ENCODE results near the gene ATP9A.
"Not testable (repeated sequence)": the region's sequence is repeated elsewhere in the genome, so short reads cannot be mapped to it uniquely, and the experiment has no call there.

The ATP9A gene, protein sequence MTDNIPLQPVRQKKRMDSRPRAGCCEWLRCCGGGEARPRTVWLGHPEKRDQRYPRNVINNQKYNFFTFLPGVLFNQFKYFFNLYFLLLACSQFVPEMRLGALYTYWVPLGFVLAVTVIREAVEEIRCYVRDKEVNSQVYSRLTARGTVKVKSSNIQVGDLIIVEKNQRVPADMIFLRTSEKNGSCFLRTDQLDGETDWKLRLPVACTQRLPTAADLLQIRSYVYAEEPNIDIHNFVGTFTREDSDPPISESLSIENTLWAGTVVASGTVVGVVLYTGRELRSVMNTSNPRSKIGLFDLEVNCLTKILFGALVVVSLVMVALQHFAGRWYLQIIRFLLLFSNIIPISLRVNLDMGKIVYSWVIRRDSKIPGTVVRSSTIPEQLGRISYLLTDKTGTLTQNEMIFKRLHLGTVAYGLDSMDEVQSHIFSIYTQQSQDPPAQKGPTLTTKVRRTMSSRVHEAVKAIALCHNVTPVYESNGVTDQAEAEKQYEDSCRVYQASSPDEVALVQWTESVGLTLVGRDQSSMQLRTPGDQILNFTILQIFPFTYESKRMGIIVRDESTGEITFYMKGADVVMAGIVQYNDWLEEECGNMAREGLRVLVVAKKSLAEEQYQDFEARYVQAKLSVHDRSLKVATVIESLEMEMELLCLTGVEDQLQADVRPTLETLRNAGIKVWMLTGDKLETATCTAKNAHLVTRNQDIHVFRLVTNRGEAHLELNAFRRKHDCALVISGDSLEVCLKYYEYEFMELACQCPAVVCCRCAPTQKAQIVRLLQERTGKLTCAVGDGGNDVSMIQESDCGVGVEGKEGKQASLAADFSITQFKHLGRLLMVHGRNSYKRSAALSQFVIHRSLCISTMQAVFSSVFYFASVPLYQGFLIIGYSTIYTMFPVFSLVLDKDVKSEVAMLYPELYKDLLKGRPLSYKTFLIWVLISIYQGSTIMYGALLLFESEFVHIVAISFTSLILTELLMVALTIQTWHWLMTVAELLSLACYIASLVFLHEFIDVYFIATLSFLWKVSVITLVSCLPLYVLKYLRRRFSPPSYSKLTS

GRCh38 chr20:51767867-51768758, at the start of gene ATP9A:
Gene ATP9A, minus strand, starts transcription at chr20:51768390. Its CDS starts 21 bp downstream, at chr20:51768369.
- no peak for DNase-seq (ENCODE audit: low spot score)

- not testable (repeated sequence) for DNase-seq (ENCODE audit: low spot score)
These were observed 48.7 kb upstream of the ATP9A start for GRCh38 chr20:51816856-51817255.

DNA sequence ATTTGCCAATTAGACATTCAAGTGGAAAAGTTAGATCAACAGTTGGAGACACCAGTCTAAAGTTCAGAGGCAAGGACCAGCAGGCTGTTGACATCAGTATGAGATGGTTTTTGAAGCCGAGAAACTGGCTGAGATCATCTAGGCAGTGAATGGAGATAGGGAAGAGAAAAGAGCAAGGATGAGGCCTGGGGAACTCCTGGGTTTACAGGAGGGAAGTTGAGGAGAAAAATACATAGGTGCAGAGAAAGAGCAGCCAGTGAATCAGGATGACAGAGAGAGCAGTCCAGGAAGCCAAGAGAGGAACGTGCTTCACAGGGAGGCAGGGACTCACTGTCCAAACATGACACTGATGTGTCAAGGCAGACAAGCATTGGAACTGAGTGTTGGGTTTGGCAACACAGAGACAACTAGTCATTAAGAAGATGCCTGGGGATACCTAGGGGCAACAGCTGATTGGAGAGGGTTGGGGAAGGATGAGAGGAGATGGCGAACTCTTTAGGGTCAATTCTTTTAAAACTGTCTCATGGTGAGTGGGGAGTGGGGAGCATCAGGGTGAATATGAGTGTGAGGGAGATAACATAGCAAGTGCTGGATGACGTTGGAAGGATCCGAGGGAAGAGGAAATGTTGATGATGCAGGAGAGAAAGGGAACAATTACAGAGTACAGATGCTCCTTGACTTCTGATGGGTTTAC, 47.3 kb upstream of the ATP9A start:
- no peak for DNase-seq (ENCODE audit: low spot score)

- no peak for DNase-seq (ENCODE audit: low spot score)
These were observed 44.7 kb upstream of the ATP9A start for GRCh38 chr20:51812861-51813260.

GRCh38 chr20:51811514-51812128, 43.4 kb upstream of the ATP9A start:
- DNase-seq (ENCODE audit: low spot score), result no peak

DNA sequence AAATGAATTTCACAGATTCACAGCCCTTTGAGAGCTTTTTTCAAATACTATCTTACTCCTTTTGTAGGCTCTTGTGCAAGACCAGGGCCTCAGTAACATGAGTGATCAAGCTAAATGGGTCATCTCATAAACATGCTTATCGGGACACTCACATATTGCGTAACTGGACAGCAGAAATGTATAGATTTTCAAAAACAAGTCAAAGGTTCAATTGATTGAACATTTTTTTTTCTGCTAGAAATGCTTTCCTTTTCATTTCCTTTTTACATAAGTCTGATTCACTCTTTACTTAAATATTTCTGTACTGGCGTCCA, 42.8 kb upstream of the ATP9A start:
- DNase-seq (ENCODE audit: low spot score), result no peak

- DNase-seq (ENCODE audit: low spot score), result no peak
These were observed 42.2 kb upstream of the ATP9A start for GRCh38 chr20:51810155-51811041.

DNA sequence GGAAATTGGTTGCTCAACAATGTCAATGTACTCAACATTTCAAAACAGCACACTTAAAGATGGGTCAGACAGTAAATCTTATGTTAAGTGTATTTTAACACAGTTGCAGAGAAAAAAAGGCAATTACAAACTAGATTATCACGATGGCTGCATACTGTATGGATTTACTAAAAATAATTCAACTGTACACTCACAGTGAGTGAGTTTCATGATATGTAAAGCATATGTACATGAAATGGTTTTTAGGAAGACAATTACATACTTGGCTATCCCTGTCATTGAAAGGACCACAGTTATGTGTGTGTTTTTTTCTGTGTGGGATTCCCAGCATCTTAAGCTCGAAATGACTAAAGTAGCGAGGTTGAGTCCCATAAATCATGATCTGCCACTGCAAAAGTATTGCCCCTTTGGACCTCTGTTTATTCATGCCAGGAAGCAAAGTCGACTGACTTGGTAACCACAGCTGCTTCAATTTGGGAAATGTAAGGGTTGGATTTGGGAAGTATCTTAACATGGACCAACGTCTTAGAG, 39.6 kb upstream of the ATP9A start:
- DNase-seq (ENCODE audit: low spot score), result no peak

- DNase-seq (ENCODE audit: low spot score), result no peak
These were observed 36.6 kb upstream of the ATP9A start for GRCh38 chr20:51804754-51805153.

GRCh38 chr20:51803148-51803854, 35.1 kb upstream of the ATP9A start:
- no peak for DNase-seq (ENCODE audit: low spot score)

- DNase-seq (ENCODE audit: low spot score), result no peak
These were observed 34.1 kb upstream of the ATP9A start, which contains the start of gene SALL4 for GRCh38 chr20:51802170-51802751. Gene SALL4, minus strand, starts transcription at chr20:51802521. Its CDS starts 113 bp downstream, at chr20:51802408.

DNA sequence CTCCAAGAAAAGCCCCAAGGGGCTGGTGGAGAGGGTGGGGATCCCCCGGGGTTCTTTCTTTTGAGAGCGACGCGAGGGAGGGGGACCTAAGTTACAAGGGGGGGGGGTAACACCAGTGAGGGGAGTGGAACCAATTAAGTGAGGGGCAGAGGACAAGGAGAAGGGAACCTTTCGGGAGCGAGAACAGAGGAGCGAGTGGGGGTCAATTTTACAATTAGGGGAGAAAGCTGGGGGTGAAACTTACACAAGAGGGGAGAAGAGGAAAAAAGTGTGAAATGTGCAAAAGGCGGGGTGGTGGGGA, 33.6 kb upstream of the ATP9A start:
- DNase-seq (ENCODE audit: low spot score), result no peak

DNA sequence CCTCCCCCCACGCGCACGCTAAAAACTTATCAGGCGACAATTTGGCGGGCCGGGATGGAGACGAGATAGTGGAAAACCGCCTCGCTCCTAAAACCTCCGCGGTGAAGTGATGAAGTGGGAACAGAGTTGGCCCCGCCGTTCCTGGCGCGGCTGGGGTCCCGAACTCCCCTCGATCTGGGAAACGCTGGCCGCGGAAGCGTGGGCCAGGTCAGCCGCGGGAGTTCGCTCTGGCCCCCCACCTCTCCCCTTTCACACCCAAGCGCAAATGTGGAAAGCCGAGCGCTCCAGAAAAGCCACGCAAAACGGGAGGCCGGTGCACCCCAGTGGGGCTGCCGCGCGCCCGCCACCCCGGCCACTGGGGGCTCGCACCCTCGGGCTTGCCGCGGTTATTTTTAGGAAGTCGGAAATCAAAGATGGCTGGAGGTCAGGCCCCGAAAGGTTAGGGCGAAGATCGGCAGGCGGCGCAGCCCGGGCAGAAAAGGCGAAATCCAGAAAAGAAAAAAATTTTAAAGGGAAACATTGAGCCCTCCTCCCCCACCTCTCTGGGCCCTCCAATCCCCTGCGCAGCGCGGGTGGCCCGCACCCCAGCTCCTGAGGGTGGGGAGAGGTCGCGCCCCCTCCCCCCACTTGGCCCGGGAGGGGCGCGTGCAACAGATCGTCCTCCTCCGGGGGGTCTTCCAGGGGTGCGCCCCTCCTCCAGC, 33.1 kb upstream of the ATP9A start:
- no peak for DNase-seq (ENCODE audit: low spot score)

DNA sequence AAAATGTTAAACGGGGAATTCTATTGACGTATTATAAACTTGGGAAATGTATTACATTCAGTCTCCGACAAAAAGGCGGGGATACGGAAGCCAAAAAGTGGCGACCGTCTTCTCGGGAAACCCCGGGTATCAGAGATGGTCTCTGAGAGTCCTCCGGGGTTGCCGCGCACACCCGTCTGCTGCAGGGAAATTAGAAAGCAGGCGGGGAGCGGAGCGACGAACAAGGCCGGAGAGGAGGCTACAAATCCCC, 32.6 kb upstream of the ATP9A start:
- DNase-seq (ENCODE audit: low spot score), result no peak

DNA sequence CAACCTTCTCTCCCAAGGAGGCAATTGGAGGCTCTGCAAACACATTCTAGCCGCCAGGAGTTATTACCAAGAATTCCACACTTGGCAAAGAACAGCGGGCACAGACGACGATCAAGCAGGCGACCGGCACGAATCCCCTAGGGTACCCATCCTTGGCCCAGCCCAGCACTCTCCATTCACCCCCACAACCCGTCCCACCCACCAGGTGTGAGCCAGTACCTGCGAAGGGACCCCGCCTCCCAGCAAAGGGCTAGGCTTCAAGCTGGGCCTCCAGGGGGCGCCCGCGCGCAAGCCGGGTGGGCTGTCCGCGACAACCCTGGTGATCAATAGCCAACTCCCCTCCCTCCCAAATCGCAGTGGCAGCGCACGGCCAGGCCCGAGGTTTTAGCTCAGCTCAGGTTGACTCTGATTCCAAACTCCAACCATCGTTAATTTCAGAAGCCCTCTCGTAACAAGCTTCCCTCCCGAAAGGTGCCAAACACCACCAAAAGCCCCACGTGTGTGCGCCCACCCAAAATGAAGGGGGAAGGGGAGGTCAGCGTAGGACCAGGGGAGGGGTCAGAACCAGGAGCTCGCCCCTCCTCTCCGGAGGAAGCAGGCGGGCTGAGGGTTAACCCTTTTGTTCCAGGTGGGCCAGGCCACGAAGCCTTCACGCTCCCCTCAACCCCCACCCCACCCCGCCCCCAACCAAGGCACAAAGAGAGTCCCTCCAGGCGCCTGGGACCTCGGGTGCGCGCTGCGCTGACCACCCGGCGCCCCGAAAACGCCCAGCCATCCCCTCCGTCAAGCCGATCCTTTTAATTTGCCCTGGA, 32.1 kb upstream of the ATP9A start:
- peak; percentile 72 for DNase-seq (ENCODE audit: low spot score)

GRCh38 chr20:51799401-51799860, 31.2 kb upstream of the ATP9A start:
- no peak for DNase-seq (ENCODE audit: low spot score)

GRCh38 chr20:51797357-51798025, 29.3 kb upstream of the ATP9A start:
- no peak for DNase-seq (ENCODE audit: low spot score)

Data from germinal center (tissue), 1 donor.